NCI-H460 (cell line): ENCODE results near the gene GAREM2. TPM values are rescaled to one million over a fixed set of nuclear protein-coding genes. Genes with fewer than 3 reads are reported as not detected.

Source experiments
- DNase-seq: peaks from one replicate; pipeline ENCODE4 v3.0.0-alpha.2; 2016; ENCODE audit warnings: low read depth; ENCODE audit errors: extremely low read depth
- total RNA-seq: library from RNA; depleted of rRNA; stranded (reverse); fragments of >200 nt; shearing (Covaris generic); gene quantifications from 2 replicates; pipeline ENCODE4 v1.2.3, GENCODE V29; 2014

The GAREM2 gene
- total RNA-seq, 1 experiment from 2014 or later = 5.5 TPM

GRCh38 chr2:26185954-26186770 is 13.3 kb downstream of the GAREM2 start:
- no peak for DNase-seq

- no peak for DNase-seq
These were observed 14.2 kb downstream of the GAREM2 start for GRCh38 chr2:26187114-26187513.

- no peak for DNase-seq
These were observed 14.7 kb downstream of the GAREM2 start for GRCh38 chr2:26187537-26188104.

- no peak for DNase-seq
These were observed 16.2 kb downstream of the GAREM2 start for GRCh38 chr2:26189123-26189522.

DNA sequence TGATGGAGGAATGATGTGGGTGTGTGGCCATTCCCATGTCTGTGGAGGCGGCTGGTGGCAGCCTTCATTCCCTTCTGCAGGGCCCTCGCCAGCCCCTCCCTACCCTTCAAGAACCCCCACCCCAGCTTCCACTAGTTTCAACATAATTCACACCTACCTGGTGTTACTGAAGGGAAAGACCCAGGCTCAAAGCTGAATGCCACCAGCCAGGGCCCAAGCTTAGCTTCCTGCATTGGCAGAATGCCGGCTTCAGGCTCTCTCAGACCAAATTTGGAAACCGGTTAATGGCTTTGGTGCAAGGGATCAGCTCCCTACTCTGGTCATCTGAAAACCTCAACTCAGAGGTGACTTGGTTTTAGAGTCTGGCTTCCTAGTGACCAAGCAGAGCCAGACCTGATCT is 16.9 kb downstream of the GAREM2 start:
- no peak for DNase-seq

DNA sequence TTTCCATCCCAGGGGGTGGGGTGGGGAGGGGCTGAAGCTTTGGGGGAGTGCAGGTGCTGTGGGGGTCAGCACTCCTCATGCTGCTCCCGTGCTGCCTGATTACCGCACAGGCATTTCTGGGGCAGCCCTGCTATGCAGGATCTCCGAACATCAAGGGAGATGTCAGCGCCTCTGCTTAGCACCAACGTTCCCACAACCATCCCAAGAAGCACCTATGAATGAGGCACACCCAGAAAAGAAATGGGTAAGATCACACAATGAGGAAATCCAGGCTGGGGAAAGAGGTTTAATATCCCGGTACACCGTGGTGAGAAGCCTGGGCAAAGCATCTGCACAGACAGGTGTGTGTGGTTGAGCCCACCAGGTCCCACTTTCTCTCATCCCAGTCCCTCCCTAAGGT is 17.5 kb downstream of the GAREM2 start:
- DNase-seq = no peak

DNA sequence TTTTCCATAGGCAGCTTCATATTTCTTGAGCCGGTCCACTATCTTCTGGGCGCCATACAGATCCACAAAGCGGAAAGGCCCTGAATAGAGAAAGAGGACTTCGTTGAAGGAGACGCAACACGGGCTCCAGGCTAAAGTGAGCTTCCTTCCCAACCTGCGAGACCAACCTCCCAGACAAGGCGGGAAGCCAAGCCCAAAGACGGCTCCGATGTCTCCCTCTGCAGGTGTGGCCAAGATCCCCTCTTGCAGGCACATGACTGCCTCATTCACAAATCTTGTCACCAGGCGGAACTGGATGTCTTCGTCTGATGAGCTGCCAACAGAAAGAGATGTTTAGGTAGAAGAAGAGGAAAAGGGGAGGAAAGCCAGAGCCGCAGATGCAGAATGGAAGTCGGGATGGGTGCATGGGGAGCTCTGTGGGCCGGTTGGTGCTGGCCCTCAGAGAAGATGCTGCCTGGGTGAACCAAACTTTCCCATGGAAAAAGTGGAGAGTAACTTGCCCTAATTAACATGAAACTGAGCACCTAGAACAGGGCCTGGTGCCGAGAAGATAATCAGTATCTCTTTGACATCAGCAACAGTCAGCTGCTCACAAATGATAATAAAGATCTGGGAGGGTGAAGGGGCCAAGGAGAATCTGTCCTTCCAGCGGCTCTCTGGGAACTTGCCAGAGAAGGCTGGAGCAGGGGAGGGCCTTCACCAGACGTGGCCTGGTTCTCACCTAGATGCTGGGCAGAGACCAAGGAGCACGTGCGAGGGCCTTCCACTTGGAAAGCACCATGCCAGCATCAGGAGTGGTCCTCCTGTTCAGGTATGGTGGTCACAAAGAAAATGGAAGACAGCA is 18.6 kb downstream of the GAREM2 start:
- DNase-seq = no peak

DNA sequence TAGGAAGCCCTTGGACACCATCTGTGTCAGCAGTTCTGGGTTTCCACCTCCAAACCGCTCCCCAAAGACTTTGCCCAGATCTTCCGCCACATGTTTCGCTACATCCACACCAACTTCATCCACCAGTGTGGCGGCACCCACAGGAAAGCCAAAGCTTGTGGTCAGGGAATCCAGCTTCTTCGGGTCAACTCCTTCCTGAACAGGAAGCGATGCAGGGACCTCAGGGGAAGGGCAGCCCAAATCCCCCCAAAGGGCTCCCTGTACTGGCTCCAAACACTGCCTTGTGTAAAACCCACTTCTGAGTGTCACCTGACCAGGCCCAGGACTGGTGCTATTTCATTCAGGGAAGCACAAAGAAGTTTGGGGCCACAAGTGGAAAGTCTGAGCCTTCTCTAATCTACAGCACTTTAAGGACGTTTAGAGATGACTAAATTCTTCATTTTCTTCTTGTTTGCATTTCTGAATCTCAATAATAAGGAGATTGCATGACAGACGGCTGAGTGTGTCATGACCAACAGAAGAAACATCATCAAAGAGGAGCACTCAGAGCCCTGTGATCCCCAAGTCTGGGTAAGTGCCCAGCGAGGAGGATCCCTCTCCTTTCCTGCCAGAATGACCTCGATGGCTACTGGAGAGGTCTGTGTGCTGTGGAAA is 20.8 kb downstream of the GAREM2 start:
- no peak for DNase-seq

GRCh38 chr2:26195040-26195984 is 22.4 kb downstream of the GAREM2 start:
- DNase-seq = no peak

DNA sequence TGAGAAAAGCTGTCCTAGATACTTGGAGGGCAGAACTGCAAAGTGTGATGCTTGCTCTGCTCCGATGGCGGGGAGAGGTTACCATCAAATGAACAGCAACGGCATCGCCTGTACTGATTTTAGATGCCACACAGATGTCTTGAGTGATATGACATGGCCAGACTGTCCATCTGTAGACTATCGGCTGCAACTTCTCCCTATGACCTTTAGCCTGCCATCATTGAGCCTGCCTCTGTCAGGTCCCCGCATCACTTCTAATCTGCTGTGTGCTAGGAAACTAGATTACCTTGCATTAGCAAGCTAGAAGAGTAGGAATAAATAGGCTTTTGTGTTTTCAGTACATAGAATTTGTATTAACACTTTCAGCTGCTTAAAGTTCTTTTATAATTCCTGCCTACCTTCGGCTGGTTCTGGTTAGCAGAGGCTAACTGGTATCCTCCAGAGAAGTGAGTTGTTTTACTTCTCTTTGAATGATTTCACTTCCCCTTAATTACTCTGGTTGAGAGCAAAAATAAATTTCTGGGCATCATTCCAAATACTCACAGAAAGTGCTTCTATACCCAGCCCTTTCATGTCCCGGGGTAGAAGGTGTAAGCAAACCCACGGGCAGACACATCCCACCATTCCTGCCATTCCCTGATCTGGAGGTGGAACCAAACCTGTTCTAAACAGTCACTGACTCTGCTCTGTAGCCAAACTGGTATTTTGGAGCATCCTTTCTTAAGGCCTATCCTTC is 24.0 kb downstream of the GAREM2 start:
- no peak for DNase-seq

GRCh38 chr2:26197516-26197915 is 24.6 kb downstream of the GAREM2 start:
- no peak for DNase-seq

GRCh38 chr2:26202981-26203490 is 30.1 kb downstream of the GAREM2 start:
- no peak for DNase-seq

DNA sequence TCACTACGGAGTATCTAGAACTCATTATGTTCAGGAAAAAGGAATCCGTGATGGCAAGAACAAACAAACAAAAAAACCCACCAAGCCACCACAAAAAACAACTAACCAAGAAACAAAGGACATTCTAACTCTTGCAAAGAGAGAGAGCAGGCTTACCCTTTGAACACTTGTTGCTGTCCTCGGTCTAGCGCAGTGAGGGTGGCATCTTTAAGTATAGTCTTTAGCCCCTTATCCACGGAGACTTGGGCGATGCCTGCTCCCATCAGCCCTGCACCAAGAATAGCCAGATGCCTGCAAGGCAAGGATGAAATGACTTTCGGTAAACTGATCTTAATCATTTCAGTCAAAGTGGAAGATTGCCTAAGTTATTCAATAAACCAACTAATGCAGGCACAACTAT is 31.0 kb downstream of the GAREM2 start:
- DNase-seq = no peak

- no peak for DNase-seq
These were observed 39.1 kb downstream of the GAREM2 start for GRCh38 chr2:26212011-26212410.

- no peak for DNase-seq
These were observed 41.9 kb downstream of the GAREM2 start for GRCh38 chr2:26214759-26215158.

GRCh38 chr2:26215833-26216232 is 42.9 kb downstream of the GAREM2 start:
- no peak for DNase-seq

- no peak for DNase-seq
These were observed 43.7 kb downstream of the GAREM2 start for GRCh38 chr2:26216587-26216986.

- DNase-seq = no peak
These were observed 44.8 kb downstream of the GAREM2 start for GRCh38 chr2:26217720-26218119.

GRCh38 chr2:26223018-26223417 is 50.1 kb downstream of the GAREM2 start:
- no peak for DNase-seq
